ENCODE results near the gene SLC22A31.
A peak's percentile ranks its signal among the peaks of the same experiment; 100 is the strongest.
"Not testable (repeated sequence)": the region's sequence is repeated elsewhere in the genome, so short reads cannot be mapped to it uniquely, and the experiment has no call there.

The SLC22A31 gene

GRCh38 chr16:89200124-89200849 lies at the start of gene SLC22A31:
Gene SLC22A31 (minus strand): TSS chr16:89200537. CDS start chr16:89200501, 36 bp downstream.
- TF ChIP-seq CTCF (IDR thresholded peaks at IDR 0.05; ENCODE audit: low read depth, low read length) (no peak), EZH2phosphoT487 (IDR thresholded peaks at IDR 0.05; ENCODE audit: low read depth) (no peak)
- Histone ChIP-seq H3K4me2 (ENCODE audit: low read length) (0 out of 2 replicates have a peak within 1 kb of the TSS, but pooled peaks have one; percentile 7), H3K4me3 (ENCODE audit: low read length) (0 out of 2 replicates have a peak within 1 kb of the TSS, but pooled peaks have one; percentile 16), H4K20me1 (ENCODE audit: insufficient read depth, low read length) (no peaks in the 10 kb centered on the region), H2AFZ (ENCODE audit: low read depth, low read length) (no peak within 1 kb of the TSS), H3K4me1 (ENCODE audit: low read length) (no peaks in the 10 kb centered on the region), H3K79me2 (ENCODE audit: low read length) (no peaks in the 10 kb centered on the region), H3K9me3 (ENCODE audit: insufficient read depth, low read length) (no peaks in the 10 kb centered on the region), H3K9ac (ENCODE audit: low read length) (no peak within 1 kb of the TSS), H3K36me3 (replicated peaks; ENCODE audit: low read depth, low read length) (no peaks in the 10 kb centered on the region), H3K27me3 (ENCODE audit: low read depth, low read length) (no peaks in the 10 kb centered on the region), H3K27ac (ENCODE audit: low read length) (no peak within 1 kb of the TSS)

- Histone ChIP-seq H4K20me1 (ENCODE audit: insufficient read depth, low read length) (no peaks in the 10 kb centered on the region), H3K36me3 (replicated peaks; ENCODE audit: low read depth, low read length) (no peaks in the 10 kb centered on the region), H3K4me2 (ENCODE audit: low read length) (no peak overlapping the region), H2AFZ (ENCODE audit: low read depth, low read length) (no peak overlapping the region), H3K27me3 (ENCODE audit: low read depth, low read length) (no peaks in the 10 kb centered on the region), H3K9ac (ENCODE audit: low read length) (no peak overlapping the region), H3K4me1 (ENCODE audit: low read length) (no peaks in the 10 kb centered on the region), H3K4me3 (ENCODE audit: low read length) (no peak overlapping the region), H3K27ac (ENCODE audit: low read length) (no peak overlapping the region), H3K79me2 (ENCODE audit: low read length) (no peaks in the 10 kb centered on the region), H3K9me3 (ENCODE audit: insufficient read depth, low read length) (no peaks in the 10 kb centered on the region)
- TF ChIP-seq EZH2phosphoT487 (IDR thresholded peaks at IDR 0.05; ENCODE audit: low read depth): no peak
Observed at GRCh38 chr16:89248196-89248982, 48.1 kb upstream of the SLC22A31 start.

GRCh38 chr16:89247734-89248075 lies 47.4 kb upstream of the SLC22A31 start:
- not testable (repeated sequence) for H3K4me2 ChIP-seq (ENCODE audit: low read length); H3K27me3 ChIP-seq (ENCODE audit: low read depth, low read length); H4K20me1 ChIP-seq (ENCODE audit: insufficient read depth, low read length); H3K27ac ChIP-seq (ENCODE audit: low read length); H3K9ac ChIP-seq (ENCODE audit: low read length); H3K36me3 ChIP-seq (replicated peaks; ENCODE audit: low read depth, low read length); H3K79me2 ChIP-seq (ENCODE audit: low read length); H3K4me3 ChIP-seq (ENCODE audit: low read length); H3K4me1 ChIP-seq (ENCODE audit: low read length); H3K9me3 ChIP-seq (ENCODE audit: insufficient read depth, low read length); H2AFZ ChIP-seq (ENCODE audit: low read depth, low read length)

GRCh38 chr16:89246903-89247733 lies 46.8 kb upstream of the SLC22A31 start:
- H3K27me3 ChIP-seq (ENCODE audit: low read depth, low read length): no peaks in the 10 kb centered on the region
- H3K9ac ChIP-seq (ENCODE audit: low read length): no peak overlapping the region
- H3K27ac ChIP-seq (ENCODE audit: low read length): no peak overlapping the region
- no peaks in the 10 kb centered on the region for H3K79me2 ChIP-seq (ENCODE audit: low read length)
- H3K36me3 ChIP-seq (replicated peaks; ENCODE audit: low read depth, low read length): no peaks in the 10 kb centered on the region
- H4K20me1 ChIP-seq (ENCODE audit: insufficient read depth, low read length): no peaks in the 10 kb centered on the region
- H3K9me3 ChIP-seq (ENCODE audit: insufficient read depth, low read length): no peaks in the 10 kb centered on the region
- no peak overlapping the region for H3K4me2 ChIP-seq (ENCODE audit: low read length)
- H3K4me1 ChIP-seq (ENCODE audit: low read length): no peaks in the 10 kb centered on the region
- TF ChIP-seq EZH2phosphoT487 (IDR thresholded peaks at IDR 0.05; ENCODE audit: low read depth) (no peak), CTCF (IDR thresholded peaks at IDR 0.05; ENCODE audit: low read depth, low read length) (no peak)
- H3K4me3 ChIP-seq (ENCODE audit: low read length): no peak overlapping the region
- H2AFZ ChIP-seq (ENCODE audit: low read depth, low read length): no peak overlapping the region
